Umbilical cord (tissue), 2 donors: ENCODE measurements around the gene CETP. TPM values are rescaled to one million over a fixed set of nuclear protein-coding genes. Genes with fewer than 3 reads are reported as not detected.

Source experiments
- DNase-seq: peaks from one replicate; pipeline ENCODE4 v3.0.0-alpha.2; 2015; ENCODE audit warnings: low spot score
- total RNA-seq: library from RNA; depleted of rRNA; stranded (reverse); fragments of >200 nt; gene quantifications from one replicate; pipeline ENCODE4 v1.2.3, GENCODE V29; 2014; ENCODE audit warnings: low replicate concordance; ENCODE audit not compliant: insufficient read depth

Gene CETP
- total RNA-seq, result not detected

- DNase-seq, result no peak
Measured at GRCh38 chr16:56961851-56962281, at the start of gene CETP. Gene CETP, plus strand, starts transcription at chr16:56961950. Its CDS starts 30 bp downstream, at chr16:56961980.

GRCh38 chr16:56912746-56913708 lies 48.7 kb upstream of the CETP start:
- DNase-seq, result peak; percentile 72

- DNase-seq, result no peak
Measured at GRCh38 chr16:56914896-56915295, 46.9 kb upstream of the CETP start.

GRCh38 chr16:56915336-56916119 lies 46.2 kb upstream of the CETP start:
- DNase-seq, result peak; percentile 12

- no peak for DNase-seq
Measured at GRCh38 chr16:56916571-56917403, 45.0 kb upstream of the CETP start.

GRCh38 chr16:56918467-56919012 lies 43.2 kb upstream of the CETP start:
- DNase-seq, result no peak

- DNase-seq, result no peak
Measured at GRCh38 chr16:56919099-56919800, 42.5 kb upstream of the CETP start.

GRCh38 chr16:56921571-56921970 lies 40.2 kb upstream of the CETP start:
- no peak for DNase-seq

GRCh38 chr16:56923481-56924091 lies 38.2 kb upstream of the CETP start:
- DNase-seq, result peak; percentile 83

GRCh38 chr16:56927471-56927870 lies 34.3 kb upstream of the CETP start:
- DNase-seq, result no peak

- no peak for DNase-seq
Measured at GRCh38 chr16:56929639-56930038, 32.1 kb upstream of the CETP start.

GRCh38 chr16:56930486-56931270 lies 31.1 kb upstream of the CETP start:
- no peak for DNase-seq

- no peak for DNase-seq
Measured at GRCh38 chr16:56931271-56931891, 30.4 kb upstream of the CETP start.

GRCh38 chr16:56931892-56932720 lies 29.6 kb upstream of the CETP start, which contains the start of gene HERPUD1:
Gene HERPUD1, plus strand, starts transcription at chr16:56932142. Its CDS starts 103 bp downstream, at chr16:56932245.
- peak; percentile 99 for DNase-seq

- peak; percentile 81 for DNase-seq
Measured at GRCh38 chr16:56932721-56933619, 28.8 kb upstream of the CETP start.

GRCh38 chr16:56933828-56934598 lies 27.7 kb upstream of the CETP start:
- DNase-seq, result no peak
